HT1080 (cell line): ENCODE data around the gene GJD4. TPM values are rescaled to one million over a fixed set of nuclear protein-coding genes. Genes with fewer than 3 reads are reported as not detected.

Source experiments
- DNase-seq: peaks from one replicate; pipeline ENCODE4 v3.0.0-alpha.2; 2015; ENCODE audit warnings: low read depth
- total RNA-seq: library from RNA; depleted of rRNA; stranded (reverse); fragments of >200 nt; shearing (Covaris generic); gene quantifications from 2 replicates; pipeline ENCODE4 v1.2.3, GENCODE V29; 2014; rRNA removed

GJD4 gene
- total RNA-seq, 1 experiment from 2014 or later, result not detected

DNA sequence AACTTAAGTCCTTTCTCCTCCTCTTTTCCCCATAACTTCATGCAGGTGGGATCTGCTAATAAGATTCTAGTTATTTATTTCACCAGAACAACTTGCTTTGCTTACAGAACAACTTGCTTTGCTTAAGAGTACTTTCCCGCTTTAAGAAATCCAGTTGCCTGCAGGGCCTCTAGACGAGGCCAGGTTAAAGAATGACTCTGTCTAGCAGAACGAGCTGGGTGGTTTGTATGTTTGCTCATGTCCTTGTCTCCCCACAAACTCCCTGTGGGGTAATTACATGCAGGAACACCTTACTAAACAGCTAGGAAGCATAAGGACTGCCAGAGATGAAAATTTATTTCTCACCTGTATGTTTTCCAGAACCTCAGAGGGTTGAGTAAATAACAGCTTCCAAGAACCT, 45.8 kb downstream of the GJD4 start:
- no peak for DNase-seq

- no peak for DNase-seq
Observed at GRCh38 chr10:35652824-35653223, 47.7 kb downstream of the GJD4 start.

DNA sequence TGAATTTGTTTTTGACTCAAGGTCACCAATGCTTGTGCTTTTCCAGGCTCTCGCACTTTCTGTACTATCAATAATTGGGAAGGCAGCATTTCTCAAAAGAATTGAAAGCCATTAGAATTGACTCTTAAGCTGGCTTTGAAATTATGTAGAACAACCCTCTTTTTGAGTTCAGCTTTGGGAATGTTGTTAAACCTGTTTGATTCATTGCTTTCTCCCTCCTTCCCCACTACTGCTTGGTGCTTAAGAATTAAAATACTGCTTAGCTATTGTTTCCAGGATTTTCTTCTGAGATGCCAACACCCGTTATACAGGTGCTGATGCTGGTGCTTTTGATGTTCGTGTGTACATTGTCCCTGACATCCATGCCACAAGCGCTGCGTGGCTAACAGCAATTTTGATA, 52.5 kb downstream of the GJD4 start:
- DNase-seq, result no peak

Other genes starting within 250 kb of the GJD4 start
- gene FZD8, start 37.0 kb downstream of the GJD4 start, total RNA-seq, result 48.3 and 55.9 TPM in 2 replicates